ENCODE results near the gene FPR1.

- TF ChIP-seq POLR2A (IDR thresholded peaks at IDR 0.05) (no peak), CTCF (IDR thresholded peaks at IDR 0.05) (no peak)
These were observed 28.0 kb upstream of the FPR1 start for GRCh38 chr19:51779703-51780102.
